Activated naive CD8-positive, alpha-beta T cell (primary cell): Measurements from ENCODE around the gene EIF5AL1.
"Not testable (repeated sequence)": the region's sequence is repeated elsewhere in the genome, so short reads cannot be mapped to it uniquely, and the experiment has no call there.

ENCODE experiments used
- H3K27ac Mint-ChIP-seq: one replicate; pipeline ENCODE4 v1.8.0; 2021; ENCODE audit warnings: mixed read lengths
- H3K27me3 Mint-ChIP-seq: one replicate; pipeline ENCODE4 v1.8.0; 2021; ENCODE audit warnings: mixed read lengths
- H3K36me3 Mint-ChIP-seq: one replicate; pipeline ENCODE4 v1.8.0; 2021; ENCODE audit warnings: mixed read lengths
- H3K4me1 Mint-ChIP-seq: one replicate; pipeline ENCODE4 v1.8.0; 2021; ENCODE audit warnings: low read depth, mixed read lengths
- H3K4me3 Mint-ChIP-seq: one replicate; pipeline ENCODE4 v1.8.0; 2021; ENCODE audit warnings: mild to moderate bottlenecking, mixed read lengths
- H3K9me3 Mint-ChIP-seq: one replicate; pipeline ENCODE4 v1.8.0; 2021; ENCODE audit warnings: low read depth, mixed read lengths

Gene EIF5AL1

DNA sequence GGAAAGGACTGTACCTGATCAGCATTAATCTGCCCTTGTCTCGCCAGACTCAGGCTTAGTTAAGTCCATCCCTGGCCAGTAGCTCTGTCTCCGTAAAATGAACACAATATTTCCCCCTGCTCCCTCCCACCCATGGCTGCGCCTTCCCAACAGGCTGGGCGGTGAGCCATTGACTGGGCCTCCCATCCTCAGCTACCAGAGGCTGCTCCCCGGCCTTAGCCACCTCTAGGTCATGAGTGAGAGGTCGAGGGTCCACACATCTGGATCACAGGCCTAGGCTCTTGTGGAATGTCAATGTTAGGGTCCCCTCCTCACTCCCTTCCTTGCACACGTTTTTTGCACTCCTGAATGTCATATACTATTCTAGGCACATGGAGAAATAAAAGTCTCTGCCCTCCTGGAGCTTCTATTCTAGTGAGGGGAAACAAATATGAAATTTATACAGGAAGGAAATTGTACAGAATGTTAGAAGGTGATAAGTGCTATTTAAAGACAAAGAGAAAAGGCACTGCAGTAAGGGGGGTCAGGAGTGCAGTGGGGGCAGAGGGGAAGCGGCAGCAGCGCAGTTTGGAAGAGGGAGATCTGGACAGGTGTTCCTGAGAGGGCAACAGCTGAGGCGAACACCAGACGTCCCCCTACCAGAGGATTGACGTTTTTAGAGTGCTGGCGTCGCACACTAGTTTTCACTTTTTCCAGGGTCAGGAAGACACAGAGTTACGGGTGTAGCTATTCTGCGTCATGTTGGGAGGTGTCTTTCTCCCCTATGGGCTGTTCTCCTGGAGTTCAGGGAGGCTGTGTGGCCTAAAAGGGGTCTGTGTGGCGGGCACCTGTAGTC lies 17.2 kb upstream of the EIF5AL1 start:
- Mint-ChIP-seq H3K36me3 (no peaks in the 10 kb centered on the region), H3K27ac (no peak overlapping the region), H3K9me3 (no peaks in the 10 kb centered on the region), H3K27me3 (no peaks in the 10 kb centered on the region), H3K4me1 (no peaks in the 10 kb centered on the region), H3K4me3 (no peak overlapping the region)

GRCh38 chr10:79495791-79496190 lies 16.5 kb upstream of the EIF5AL1 start:
- no peak overlapping the region for H3K27ac Mint-ChIP-seq
- no peaks in the 10 kb centered on the region for H3K9me3 Mint-ChIP-seq
- H3K4me3 Mint-ChIP-seq = no peak overlapping the region
- no peaks in the 10 kb centered on the region for H3K27me3 Mint-ChIP-seq
- no peaks in the 10 kb centered on the region for H3K36me3 Mint-ChIP-seq
- no peaks in the 10 kb centered on the region for H3K4me1 Mint-ChIP-seq

- H3K4me3 Mint-ChIP-seq = no peak overlapping the region
- no peaks in the 10 kb centered on the region for H3K27me3 Mint-ChIP-seq
- no peaks in the 10 kb centered on the region for H3K9me3 Mint-ChIP-seq
- no peaks in the 10 kb centered on the region for H3K36me3 Mint-ChIP-seq
- no peaks in the 10 kb centered on the region for H3K4me1 Mint-ChIP-seq
- no peak overlapping the region for H3K27ac Mint-ChIP-seq
Observed at GRCh38 chr10:79496896-79497295, 15.4 kb upstream of the EIF5AL1 start.

DNA sequence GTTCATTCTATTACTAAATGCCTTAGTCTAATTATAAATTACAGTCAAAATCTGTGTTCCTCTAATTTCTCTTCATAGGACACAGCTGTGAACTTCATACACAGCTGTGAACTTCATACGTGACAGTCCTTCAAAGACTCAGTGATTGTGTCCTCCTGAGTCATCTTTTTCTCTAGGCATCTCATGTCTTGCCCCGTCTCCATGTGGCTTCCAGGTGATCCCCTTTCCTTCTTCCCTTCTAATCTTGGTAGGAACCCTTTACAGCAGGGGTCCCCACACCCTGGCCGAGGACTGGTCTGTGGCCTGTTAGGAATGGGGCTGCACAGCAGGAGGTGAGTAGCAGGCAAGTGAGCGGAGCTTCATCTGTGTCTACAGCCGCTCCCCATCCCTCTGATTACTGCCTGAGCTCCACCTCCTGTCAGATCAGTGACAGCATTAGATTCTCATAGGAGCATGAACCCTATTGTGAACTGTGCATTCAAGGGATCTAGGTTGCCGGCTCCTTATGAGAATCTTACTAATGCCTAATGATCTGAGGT lies 14.0 kb upstream of the EIF5AL1 start:
- Mint-ChIP-seq H3K4me1 (no peaks in the 10 kb centered on the region), H3K4me3 (no peak overlapping the region), H3K36me3 (no peaks in the 10 kb centered on the region), H3K27me3 (no peaks in the 10 kb centered on the region), H3K27ac (no peak overlapping the region), H3K9me3 (no peaks in the 10 kb centered on the region)

- no peak overlapping the region for H3K4me3 Mint-ChIP-seq
- no peak overlapping the region for H3K27ac Mint-ChIP-seq
- no peaks in the 10 kb centered on the region for H3K36me3 Mint-ChIP-seq
- H3K27me3 Mint-ChIP-seq = no peaks in the 10 kb centered on the region
- no peaks in the 10 kb centered on the region for H3K4me1 Mint-ChIP-seq
- H3K9me3 Mint-ChIP-seq = no peaks in the 10 kb centered on the region
Observed at GRCh38 chr10:79502561-79503309, 9.6 kb upstream of the EIF5AL1 start.

DNA sequence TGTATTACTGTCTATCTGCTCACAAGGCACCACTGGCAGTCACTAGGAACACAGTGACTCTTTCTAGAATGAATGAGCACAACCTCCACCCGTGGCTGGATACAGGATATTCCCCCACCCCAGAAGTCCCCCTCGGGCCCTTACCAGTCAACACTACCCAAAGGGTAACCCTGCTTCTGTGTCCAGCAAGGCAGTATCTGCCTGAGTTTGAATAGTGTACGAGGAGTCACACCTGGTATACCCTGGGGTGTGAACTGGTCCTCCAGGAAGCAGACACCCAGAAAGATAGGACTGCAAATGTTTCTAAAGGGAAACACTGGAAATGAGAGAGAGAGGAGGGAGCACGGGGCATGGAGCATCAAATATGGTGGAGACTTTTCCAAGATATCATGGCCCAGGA lies 8.5 kb upstream of the EIF5AL1 start:
- H3K27me3 Mint-ChIP-seq, H3K4me3 Mint-ChIP-seq, H3K36me3 Mint-ChIP-seq, H3K27ac Mint-ChIP-seq, H3K9me3 Mint-ChIP-seq, H3K4me1 Mint-ChIP-seq: not testable (repeated sequence)

DNA sequence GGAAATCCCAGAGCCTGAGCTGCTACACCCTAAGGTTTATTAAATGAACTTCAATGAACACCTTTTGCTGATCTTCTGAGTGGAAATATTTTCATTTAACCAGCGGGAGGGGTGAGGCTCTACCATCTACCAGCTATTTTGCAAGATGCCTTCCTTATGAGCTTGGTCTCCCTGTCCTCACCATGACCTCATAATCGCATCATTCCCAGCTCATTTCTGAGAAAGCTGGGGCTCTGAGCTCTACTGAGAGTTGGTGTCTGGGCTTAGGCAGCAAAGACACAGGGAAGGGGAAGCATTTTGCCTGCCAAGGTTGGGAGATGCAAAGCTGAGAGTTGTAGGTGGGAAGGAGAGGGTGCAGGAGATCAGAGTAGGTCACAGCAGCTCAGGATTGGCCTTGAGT lies 7.8 kb upstream of the EIF5AL1 start:
- H3K36me3 Mint-ChIP-seq, H3K4me3 Mint-ChIP-seq, H3K4me1 Mint-ChIP-seq, H3K9me3 Mint-ChIP-seq, H3K27me3 Mint-ChIP-seq, H3K27ac Mint-ChIP-seq: not testable (repeated sequence)

DNA sequence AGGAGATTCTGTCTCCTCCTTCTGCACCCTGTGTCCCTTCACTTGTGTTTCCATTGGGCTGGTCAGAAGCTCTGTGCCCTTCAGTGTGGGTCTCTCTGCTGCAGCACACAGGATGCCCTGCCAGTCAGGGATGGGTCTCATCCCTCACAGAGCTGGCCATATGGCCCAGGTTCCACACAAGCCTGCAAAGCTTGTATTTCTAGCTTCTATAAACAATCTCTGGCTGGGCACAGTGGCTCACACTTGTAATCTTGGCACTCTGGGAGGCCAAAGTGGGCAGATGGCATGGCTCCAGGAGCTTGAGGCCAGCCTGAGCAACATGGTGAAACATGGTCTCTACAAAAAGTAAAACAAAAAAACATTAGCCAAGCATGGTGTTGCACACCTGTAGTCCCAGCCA lies 7.0 kb upstream of the EIF5AL1 start:
- H3K27ac Mint-ChIP-seq, H3K27me3 Mint-ChIP-seq, H3K9me3 Mint-ChIP-seq, H3K36me3 Mint-ChIP-seq, H3K4me3 Mint-ChIP-seq, H3K4me1 Mint-ChIP-seq: not testable (repeated sequence)

DNA sequence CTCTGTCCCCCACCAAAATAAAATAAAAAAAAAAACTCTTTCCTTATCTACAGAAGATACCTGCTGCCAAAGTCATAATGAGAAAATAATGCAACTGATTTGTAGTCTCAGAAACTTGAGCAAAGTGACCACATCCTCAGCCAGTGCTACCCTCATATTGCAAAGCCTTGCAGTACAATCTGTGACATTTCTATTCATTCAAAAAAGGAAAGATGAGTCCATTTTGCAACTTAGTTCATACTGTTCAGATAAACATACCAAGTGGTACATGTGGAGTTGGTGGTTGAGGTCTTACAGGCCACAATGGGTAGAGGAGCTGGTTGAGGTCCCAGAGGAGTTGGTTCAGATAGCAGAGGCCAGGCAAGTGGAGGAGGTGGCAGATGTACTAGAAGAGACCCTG lies 6.5 kb upstream of the EIF5AL1 start:
- Mint-ChIP-seq H3K4me1 (no peaks in the 10 kb centered on the region), H3K27ac (no peak overlapping the region), H3K36me3 (no peaks in the 10 kb centered on the region), H3K9me3 (no peaks in the 10 kb centered on the region), H3K27me3 (no peaks in the 10 kb centered on the region), H3K4me3 (no peak overlapping the region)

GRCh38 chr10:79507440-79508167 lies 4.7 kb upstream of the EIF5AL1 start:
- Mint-ChIP-seq H3K27me3 (no peaks in the 10 kb centered on the region), H3K9me3 (no peaks in the 10 kb centered on the region), H3K4me3 (no peak overlapping the region), H3K27ac (no peak overlapping the region), H3K36me3 (no peaks in the 10 kb centered on the region), H3K4me1 (no peaks in the 10 kb centered on the region)

- not testable (repeated sequence) for H3K9me3 Mint-ChIP-seq, H3K27me3 Mint-ChIP-seq, H3K36me3 Mint-ChIP-seq, H3K27ac Mint-ChIP-seq, H3K4me3 Mint-ChIP-seq, H3K4me1 Mint-ChIP-seq
Observed at GRCh38 chr10:79508245-79508644, 4.1 kb upstream of the EIF5AL1 start.

GRCh38 chr10:79509306-79509933 lies 2.9 kb upstream of the EIF5AL1 start:
- H3K36me3 Mint-ChIP-seq, H3K27me3 Mint-ChIP-seq, H3K4me1 Mint-ChIP-seq, H3K9me3 Mint-ChIP-seq, H3K27ac Mint-ChIP-seq, H3K4me3 Mint-ChIP-seq: not testable (repeated sequence)

DNA sequence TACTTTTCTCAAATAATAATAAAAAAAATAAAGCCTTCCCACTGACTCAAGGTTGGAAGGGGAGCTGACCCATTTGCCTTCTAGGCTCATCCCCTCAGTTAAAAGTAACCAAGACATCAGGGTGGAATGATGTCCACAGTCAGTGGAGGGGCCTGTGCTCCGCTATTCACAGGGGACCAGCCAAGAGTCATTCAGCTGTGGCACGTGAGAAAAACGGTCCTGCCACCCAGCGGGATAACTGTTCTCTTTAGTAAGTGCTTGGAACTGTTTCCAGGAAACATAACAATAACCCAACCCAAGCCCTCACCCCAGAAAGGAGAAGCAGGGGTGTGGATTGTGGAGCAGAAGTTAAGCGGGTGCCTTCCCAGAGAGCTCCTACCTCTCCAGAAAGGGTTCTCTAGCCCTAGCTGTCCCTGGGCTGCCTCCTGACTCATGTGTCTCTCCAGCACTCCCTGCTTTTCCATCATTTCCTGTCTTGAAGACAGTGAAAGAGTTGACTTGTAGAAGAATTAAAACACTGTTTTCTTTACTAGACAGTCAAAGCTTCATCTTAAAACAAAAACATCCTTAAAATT lies 2.3 kb upstream of the EIF5AL1 start:
- not testable (repeated sequence) for H3K27ac Mint-ChIP-seq, H3K27me3 Mint-ChIP-seq, H3K4me1 Mint-ChIP-seq, H3K36me3 Mint-ChIP-seq, H3K9me3 Mint-ChIP-seq, H3K4me3 Mint-ChIP-seq

- H3K36me3 Mint-ChIP-seq, H3K9me3 Mint-ChIP-seq, H3K27me3 Mint-ChIP-seq, H3K27ac Mint-ChIP-seq, H3K4me3 Mint-ChIP-seq, H3K4me1 Mint-ChIP-seq: not testable (repeated sequence)
Observed at GRCh38 chr10:79516532-79517205, 4.3 kb downstream of the EIF5AL1 start.
